Measurements from ENCODE around the gene EXOC4. TPM values are rescaled to one million over a fixed set of nuclear protein-coding genes. Genes with fewer than 3 reads are reported as not detected.
A peak's percentile ranks its signal among the peaks of the same experiment; 100 is the strongest.

Gene EXOC4
- total RNA-seq, 4 donors from 2014 or later = 36.9 to 78.0 (median 52.2) TPM

GRCh38 chr7:133371616-133372015, 118.7 kb downstream of the EXOC4 start:
- ATAC-seq (no peak), DNase-seq (no peak)
- intact Hi-C loops (cut with DNase I; ENCODE audit: low total_unique reads) = no loop called here
- H3K9me3 ChIP-seq = no peaks in the 10 kb centered on the region
- TF ChIP-seq POLR2A (IDR thresholded peaks at IDR 0.05) = no peak
- no peak for TF ChIP-seq CTCF (IDR thresholded peaks at IDR 0.05 in 4 of 5, conservative IDR thresholded peaks at IDR 0.05 in 1 of 5)
- no peak overlapping the region for H3K27ac ChIP-seq
- in situ Hi-C loops (cut with MboI; ENCODE audit: low sequenced_read_pairs in 4 of 4) = no loop called here
- no peak overlapping the region for H3K4me3 ChIP-seq
- no peaks in the 10 kb centered on the region for H3K27me3 ChIP-seq
- H3K4me1 ChIP-seq = peaks cover 53 to 55% of the 10 kb centered on the region in 2 donors
- no peaks in the 10 kb centered on the region for H3K36me3 ChIP-seq

GRCh38 chr7:133372337-133372736, 119.5 kb downstream of the EXOC4 start:
- no peak overlapping the region for H3K27ac ChIP-seq
- no peak overlapping the region for H3K4me3 ChIP-seq
- H3K4me1 ChIP-seq = peaks cover 51 to 52% of the 10 kb centered on the region in 2 donors
- no peaks in the 10 kb centered on the region for H3K36me3 ChIP-seq
- in situ Hi-C loops (cut with MboI; ENCODE audit: low sequenced_read_pairs in 4 of 4) (no loop called here), intact Hi-C loops (cut with DNase I; ENCODE audit: low total_unique reads) (no loop called here)
- peak; percentile 70 to 82 for ATAC-seq
- TF ChIP-seq POLR2A (IDR thresholded peaks at IDR 0.05) = no peak
- no peak for TF ChIP-seq CTCF (IDR thresholded peaks at IDR 0.05 in 4 of 5, conservative IDR thresholded peaks at IDR 0.05 in 1 of 5)
- DNase-seq = peak; percentile 28 to 30
- H3K9me3 ChIP-seq = no peaks in the 10 kb centered on the region
- H3K27me3 ChIP-seq = no peaks in the 10 kb centered on the region

GRCh38 chr7:133376514-133376913, 123.6 kb downstream of the EXOC4 start:
- intact Hi-C loops (cut with DNase I; ENCODE audit: low total_unique reads) = no loop called here
- in situ Hi-C loops (cut with MboI; ENCODE audit: low sequenced_read_pairs in 4 of 4) = no loop called here
- H3K27me3 ChIP-seq = no peaks in the 10 kb centered on the region
- ATAC-seq = peak; percentile 59 to 88
- H3K36me3 ChIP-seq = no peaks in the 10 kb centered on the region
- H3K4me1 ChIP-seq = peaks cover 28 to 34% of the 10 kb centered on the region in 2 donors
- no peak overlapping the region for H3K4me3 ChIP-seq
- TF ChIP-seq POLR2A (IDR thresholded peaks at IDR 0.05) (no peak), CTCF (IDR thresholded peaks at IDR 0.05 in 4 of 5, conservative IDR thresholded peaks at IDR 0.05 in 1 of 5) (no peak)
- no peaks in the 10 kb centered on the region for H3K9me3 ChIP-seq
- H3K27ac ChIP-seq = peak overlapping the region in 2 of 4 donors; percentile 20 to 31
- peak in 1 of 2 donors; percentile 36 for DNase-seq

GRCh38 chr7:133381965-133382364, 129.1 kb downstream of the EXOC4 start:
- no peak for ATAC-seq
- Histone ChIP-seq H3K36me3 (no peaks in the 10 kb centered on the region), H3K4me1 (peaks cover 0 to 6% of the 10 kb centered on the region in 2 donors), H3K9me3 (no peaks in the 10 kb centered on the region), H3K4me3 (no peak overlapping the region), H3K27me3 (no peaks in the 10 kb centered on the region), H3K27ac (no peak overlapping the region)
- in situ Hi-C loops (cut with MboI; ENCODE audit: low sequenced_read_pairs in 4 of 4) = no loop called here
- intact Hi-C loops (cut with DNase I; ENCODE audit: low total_unique reads) = no loop called here
- TF ChIP-seq CTCF (IDR thresholded peaks at IDR 0.05 in 4 of 5, conservative IDR thresholded peaks at IDR 0.05 in 1 of 5) = no peak
- DNase-seq = no peak

Measured in gastrocnemius medialis (tissue), 4 donors.